ENCODE data around the gene EHD3. TPM values are rescaled to one million over a fixed set of nuclear protein-coding genes. Genes with fewer than 3 reads are reported as not detected.

Gene EHD3
- total and polyA plus RNA-seq, 2 of the 4 experiments (the other 2 are of a cell fraction): 29.1 to 39.8 TPM

DNA sequence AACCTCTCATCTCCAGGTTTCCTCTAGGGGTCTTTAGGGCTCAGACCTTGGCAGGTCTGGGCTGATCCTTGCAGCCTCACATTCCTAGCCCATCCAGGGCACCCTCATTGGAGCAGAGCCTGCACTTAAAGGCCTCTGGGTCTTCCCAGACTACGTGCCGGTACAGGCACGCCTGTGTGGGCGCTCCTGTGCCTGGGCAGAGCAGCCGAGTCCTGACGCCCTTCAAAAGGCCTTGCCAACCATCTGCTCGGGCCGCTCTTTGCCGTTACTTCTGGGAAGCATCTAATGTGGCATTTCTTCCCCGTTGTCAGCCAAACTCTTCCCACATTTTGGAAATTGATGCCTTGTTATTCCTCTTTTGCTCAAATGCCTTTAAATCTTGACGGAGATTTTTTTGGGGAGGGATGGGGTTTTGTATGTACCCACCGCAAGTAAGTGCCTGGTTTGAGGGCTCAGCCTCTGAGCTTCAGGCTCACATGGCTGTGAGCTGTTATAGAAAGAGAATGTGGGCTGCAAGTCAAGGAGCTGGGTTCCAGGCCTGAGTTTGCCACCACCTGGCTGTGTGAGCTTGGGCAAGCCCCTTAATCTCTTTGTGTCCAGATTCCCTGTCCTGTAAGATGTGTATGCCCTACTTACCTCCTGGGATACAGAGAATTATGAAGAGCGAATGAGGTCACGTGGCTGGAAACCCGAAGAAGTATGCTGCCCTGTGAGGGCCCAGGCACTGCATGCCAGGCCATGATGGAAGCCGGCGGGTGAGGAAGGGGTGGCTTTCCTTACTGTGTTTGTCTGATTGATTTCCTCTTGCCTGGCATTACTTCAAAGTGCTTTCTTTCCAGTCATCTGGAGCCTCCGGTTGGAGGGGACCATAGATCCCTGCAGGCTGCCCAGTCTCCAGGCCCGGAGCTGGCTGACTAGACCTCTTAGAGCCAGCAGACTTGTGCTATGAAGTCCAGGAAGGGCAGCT is 20.6 kb downstream of the EHD3 start:
- BruUV-seq (replicated peaks): no TSS peak
- Histone ChIP-seq H3K4me1 (ENCODE audit: control insufficient read depth, insufficient read depth, low read length) (no peaks in the 10 kb centered on the region), H2BK5ac (ENCODE audit: low read depth, low read length, poor library complexity, severe bottlenecking) (no peak overlapping the region), H3K4ac (ENCODE audit: low read depth, low read length) (no peak overlapping the region), H4K5ac (ENCODE audit: low read depth, low read length) (no peak overlapping the region), H2AFZ (replicated peaks; ENCODE audit: low read length, poor library complexity) (no peak overlapping the region), H3K9ac (ENCODE audit: low read depth, low read length) (no peak overlapping the region), H3K9me1 (ENCODE audit: insufficient read depth, low read length) (peaks cover 8% of the 10 kb centered on the region; the same call in 1 of the 2 replicates), H3K79me1 (ENCODE audit: low read depth in 1 of 2, low read length in 2 of 2) (0 out of 4 replicates have a peak, but pooled peaks cover 0 to 3% of the 10 kb centered on the region in 2 experiments), H3K27me3 (ENCODE audit: control insufficient read depth, insufficient read depth, low read length) (no peaks in the 10 kb centered on the region), H3K9me3 (ENCODE audit: control insufficient read depth, insufficient read depth, low read length) (no peaks in the 10 kb centered on the region), H3K18ac (ENCODE audit: low read depth, low read length) (no peak overlapping the region), H2BK120ac (ENCODE audit: low read depth, low read length) (no peak overlapping the region), H3K27ac (ENCODE audit: insufficient read depth, low read length) (no peak overlapping the region), H3K36me3 (ENCODE audit: control insufficient read depth, insufficient read depth, low read length) (peaks cover 39% of the 10 kb centered on the region), H3K4me3 (ENCODE audit: insufficient read depth, low read depth, low read length) (no peak overlapping the region), H3K23ac (ENCODE audit: low read depth, low read length) (no peak overlapping the region), H4K91ac (ENCODE audit: insufficient read depth, low read depth, low read length) (no peak overlapping the region), H4K8ac (ENCODE audit: low read depth in 2 of 2, low read length in 2 of 2) (no peak overlapping the region), H3K4me2 (ENCODE audit: low read depth, low read length) (no peak overlapping the region), H3K56ac (ENCODE audit: extremely low read depth, insufficient read depth, low read length) (no peak overlapping the region), H3K14ac (replicated peaks; ENCODE audit: low read depth, low read length) (no peak overlapping the region), H2BK15ac (ENCODE audit: low read depth, low read length) (no peak overlapping the region), H2AK9ac (replicated peaks; ENCODE audit: low read depth, low read length, poor library complexity) (no peak overlapping the region), H2BK20ac (ENCODE audit: low read depth, low read length) (no peak overlapping the region), H4K20me1 (ENCODE audit: insufficient read depth, low read length) (no peaks in the 10 kb centered on the region), H2AK5ac (ENCODE audit: low read depth, low read length) (no peak overlapping the region)
- ChIA-PET CTCF (no interaction called here), POLR2A (ENCODE audit: unreplicated experiment) (no interaction called here)
- DNase-seq (no peak), ATAC-seq (ENCODE audit: low read depth) (no peak)
- in situ Hi-C loops (cut with MboI; ENCODE audit: low sequenced_read_pairs) (no loop called here), intact Hi-C loops (cut with micrococcal nuclease) (no loop called here), dilution Hi-C loops (cut with HindIII; ENCODE audit: low sequenced_read_pairs, unreplicated experiment) (no loop called here)
- WGBS, 2 experiments (ENCODE audit: extremely low coverage in 2 of 2, insufficient read length in 1 of 2): 77% methylated on average over 5 of the region's 19 CpGs; no CpG with 5 or more reads in 1 of the 2 experiments
- TF ChIP-seq BHLHE40 (IDR thresholded peaks at IDR 0.05; ENCODE audit: low read depth, low read length) (no peak), RAD21 (IDR thresholded peaks at IDR 0.05; ENCODE audit: low read length) (no peak), MXI1 (IDR thresholded peaks at IDR 0.05; ENCODE audit: borderline replicate concordance, low read depth, low read length) (no peak)
